Astrocyte (in vitro differentiated cells and primary cell): ENCODE data around the gene ANGEL1. TPM values are rescaled to one million over a fixed set of nuclear protein-coding genes. Genes with fewer than 3 reads are reported as not detected.

Experiments
- DNase-seq: peaks from one replicate; pipeline ENCODE4 v3.0.0-alpha.2; 2010; ENCODE audit warnings: low read depth
- FAIRE-seq: peaks from 2 replicates; lab custom pipeline; 2011; peaks lifted over from hg19 to GRCh38; lab: Jason Lieb, UNC
- H2AFZ ChIP-seq: 2 replicates; pipeline ENCODE4 v1.6.0; 2012; ENCODE audit warnings: low read depth, low read length, inconsistent platforms
- H3K27ac ChIP-seq: 2 replicates; pipeline ENCODE4 v1.5.1; 2011; ENCODE audit warnings: low read depth, low read length, inconsistent platforms
- H3K27me3 ChIP-seq: 2 replicates; pipeline ENCODE4 v1.6.0; 2011; ENCODE audit warnings: low read length, inconsistent platforms; ENCODE audit not compliant: insufficient read depth
- H3K36me3 ChIP-seq: 2 replicates; pipeline ENCODE4 v1.5.1; 2011; ENCODE audit warnings: low read length, inconsistent platforms; ENCODE audit not compliant: insufficient read depth
- H3K4me1 ChIP-seq: 2 replicates; pipeline ENCODE4 v1.5.1; 2011; ENCODE audit warnings: low read length, inconsistent platforms; ENCODE audit not compliant: insufficient read depth
- H3K4me2 ChIP-seq: 2 replicates; pipeline ENCODE4 v1.6.0; 2012; ENCODE audit warnings: low read length, inconsistent platforms
- H3K4me3 ChIP-seq: 2 replicates; pipeline ENCODE4 v1.5.1; 2011; ENCODE audit warnings: low read depth, mild to moderate bottlenecking, low read length, inconsistent platforms; ENCODE audit not compliant: insufficient read depth
- H3K79me2 ChIP-seq: 2 replicates; pipeline ENCODE4 v1.6.0; 2012; ENCODE audit warnings: mild to moderate bottlenecking, low read length, inconsistent platforms; ENCODE audit not compliant: insufficient read depth
- H3K9ac ChIP-seq: 2 replicates; pipeline ENCODE4 v1.6.0; 2012; ENCODE audit warnings: mild to moderate bottlenecking, low read length, inconsistent platforms
- H3K9me3 ChIP-seq: 2 replicates; pipeline ENCODE4 v1.5.1; 2012; ENCODE audit warnings: low read depth, mild to moderate bottlenecking, low read length, inconsistent platforms; ENCODE audit not compliant: insufficient read depth
- H4K20me1 ChIP-seq: 2 replicates; pipeline ENCODE4 v1.6.0; 2012; ENCODE audit warnings: low read length, inconsistent platforms; ENCODE audit not compliant: insufficient read depth
- H3K27ac Mint-ChIP-seq: one replicate; pipeline ENCODE4 v1.8.0; 2021; ENCODE audit warnings: mild to moderate bottlenecking, mixed read lengths; ENCODE audit not compliant: unreplicated experiment
- H3K27me3 Mint-ChIP-seq: one replicate; pipeline ENCODE4 v1.8.0; 2021; ENCODE audit warnings: low read depth, mixed read lengths; ENCODE audit not compliant: unreplicated experiment
- H3K36me3 Mint-ChIP-seq: one replicate; pipeline ENCODE4 v1.8.0; 2021; ENCODE audit warnings: low read depth, mixed read lengths; ENCODE audit not compliant: unreplicated experiment
- H3K4me1 Mint-ChIP-seq: one replicate; pipeline ENCODE4 v1.8.0; 2021; ENCODE audit warnings: low read depth, mixed read lengths; ENCODE audit not compliant: unreplicated experiment
- H3K4me3 Mint-ChIP-seq: one replicate; pipeline ENCODE4 v1.8.0; 2021; ENCODE audit warnings: mild to moderate bottlenecking, moderate library complexity, mixed read lengths; ENCODE audit not compliant: unreplicated experiment
- H3K9me3 Mint-ChIP-seq: one replicate; pipeline ENCODE4 v1.8.0; 2021; ENCODE audit warnings: mild to moderate bottlenecking, mixed read lengths; ENCODE audit not compliant: unreplicated experiment
- EZH2 ChIP-seq: IDR thresholded peaks from 2 replicates; pipeline ENCODE4 v1.6.1; 2012; ENCODE audit warnings: mild to moderate bottlenecking, low read length, inconsistent platforms; ENCODE audit not compliant: insufficient read depth
- total RNA-seq: library from RNA; stranded (reverse); gene quantifications from 2 replicates; pipeline ENCODE4 v1.2.1, GENCODE V29; 2021
- TF ChIP-seq, protein P1 (sequence below): IDR thresholded peaks from 2 replicates; pipeline ENCODE4 v1.5.1; 2011; ENCODE audit warnings: low read depth, mild to moderate bottlenecking, inconsistent platforms, low read length, moderate library complexity; ENCODE audit not compliant: insufficient read depth

ANGEL1 gene
- total RNA-seq, 1 donor from 2014 or later: 12.7 TPM

DNA sequence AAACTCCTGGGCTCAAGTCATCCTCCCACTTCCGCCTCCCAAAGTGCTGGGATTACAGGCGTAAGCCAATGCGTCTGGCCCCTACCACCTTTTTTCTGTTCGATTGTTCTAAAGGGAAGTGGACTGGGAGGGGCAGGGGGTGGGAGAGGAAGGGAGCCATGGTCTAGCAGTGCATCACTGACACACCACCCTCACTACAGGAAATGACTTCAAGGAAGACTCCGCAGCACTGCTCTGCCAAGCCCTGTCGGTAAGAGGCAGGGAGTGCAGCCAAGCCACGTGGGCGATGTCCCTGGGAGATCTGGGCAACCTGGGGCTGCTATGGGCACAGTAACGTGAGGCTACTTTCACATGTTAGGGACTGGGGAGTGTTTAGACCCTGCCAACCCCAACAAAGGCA is 31.5 kb upstream of the ANGEL1 start:
- H3K9me3 ChIP-seq: no peaks in the 10 kb centered on the region
- Mint-ChIP-seq H3K9me3 (no peaks in the 10 kb centered on the region), H3K4me1 (no peaks in the 10 kb centered on the region), H3K4me3 (no peak overlapping the region), H3K27me3 (peaks cover 10% of the 10 kb centered on the region), H3K27ac (no peak overlapping the region), H3K36me3 (no peaks in the 10 kb centered on the region)
- FAIRE-seq: no peak
- H4K20me1 ChIP-seq: no peaks in the 10 kb centered on the region
- H3K36me3 ChIP-seq: no peaks in the 10 kb centered on the region
- H3K27ac ChIP-seq: no peak overlapping the region
- no peak overlapping the region for H3K4me3 ChIP-seq
- peaks cover 2% of the 10 kb centered on the region for H3K27me3 ChIP-seq
- H3K79me2 ChIP-seq: no peaks in the 10 kb centered on the region
- peak overlapping the region; percentile 63 for H2AFZ ChIP-seq
- H3K4me1 ChIP-seq: no peaks in the 10 kb centered on the region
- H3K9ac ChIP-seq: no peak overlapping the region
- no peak overlapping the region for H3K4me2 ChIP-seq
- no peak for TF ChIP-seq EZH2
- TF ChIP-seq, protein P1, sequence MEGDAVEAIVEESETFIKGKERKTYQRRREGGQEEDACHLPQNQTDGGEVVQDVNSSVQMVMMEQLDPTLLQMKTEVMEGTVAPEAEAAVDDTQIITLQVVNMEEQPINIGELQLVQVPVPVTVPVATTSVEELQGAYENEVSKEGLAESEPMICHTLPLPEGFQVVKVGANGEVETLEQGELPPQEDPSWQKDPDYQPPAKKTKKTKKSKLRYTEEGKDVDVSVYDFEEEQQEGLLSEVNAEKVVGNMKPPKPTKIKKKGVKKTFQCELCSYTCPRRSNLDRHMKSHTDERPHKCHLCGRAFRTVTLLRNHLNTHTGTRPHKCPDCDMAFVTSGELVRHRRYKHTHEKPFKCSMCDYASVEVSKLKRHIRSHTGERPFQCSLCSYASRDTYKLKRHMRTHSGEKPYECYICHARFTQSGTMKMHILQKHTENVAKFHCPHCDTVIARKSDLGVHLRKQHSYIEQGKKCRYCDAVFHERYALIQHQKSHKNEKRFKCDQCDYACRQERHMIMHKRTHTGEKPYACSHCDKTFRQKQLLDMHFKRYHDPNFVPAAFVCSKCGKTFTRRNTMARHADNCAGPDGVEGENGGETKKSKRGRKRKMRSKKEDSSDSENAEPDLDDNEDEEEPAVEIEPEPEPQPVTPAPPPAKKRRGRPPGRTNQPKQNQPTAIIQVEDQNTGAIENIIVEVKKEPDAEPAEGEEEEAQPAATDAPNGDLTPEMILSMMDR: no peak
- DNase-seq: peak; percentile 29

DNA sequence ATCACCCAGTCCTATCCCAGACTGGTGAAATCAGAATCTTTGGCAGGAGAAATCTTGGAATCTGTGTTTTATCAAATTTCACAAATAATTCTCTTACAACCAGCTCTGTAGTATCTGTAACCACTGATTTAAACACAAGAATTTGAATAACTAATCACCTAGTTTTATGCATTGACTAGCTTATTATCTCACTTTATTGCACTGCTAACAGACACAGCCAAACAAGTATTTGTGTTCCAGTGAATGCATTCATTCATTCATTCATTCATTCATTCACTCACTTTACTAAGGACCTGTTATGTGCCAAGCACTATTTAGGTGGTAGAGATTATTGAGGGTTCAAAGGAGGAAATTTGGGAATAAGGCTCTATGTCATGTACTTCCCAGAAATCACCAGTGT is 29.7 kb upstream of the ANGEL1 start:
- Mint-ChIP-seq H3K4me1 (no peaks in the 10 kb centered on the region), H3K27ac (no peak overlapping the region), H3K4me3 (no peak overlapping the region), H3K27me3 (peaks cover 11% of the 10 kb centered on the region), H3K9me3 (no peaks in the 10 kb centered on the region), H3K36me3 (no peaks in the 10 kb centered on the region)
- no peak for DNase-seq
- Histone ChIP-seq H3K36me3 (no peaks in the 10 kb centered on the region), H3K27ac (no peak overlapping the region), H3K4me3 (no peak overlapping the region), H3K9me3 (no peaks in the 10 kb centered on the region), H3K27me3 (peaks cover 2% of the 10 kb centered on the region), H3K4me1 (no peaks in the 10 kb centered on the region), H3K9ac (no peak overlapping the region), H2AFZ (no peak overlapping the region), H3K79me2 (no peaks in the 10 kb centered on the region), H3K4me2 (no peak overlapping the region), H4K20me1 (no peaks in the 10 kb centered on the region)
- TF ChIP-seq, protein P1: no peak
- no peak for TF ChIP-seq EZH2
- no peak for FAIRE-seq

DNA sequence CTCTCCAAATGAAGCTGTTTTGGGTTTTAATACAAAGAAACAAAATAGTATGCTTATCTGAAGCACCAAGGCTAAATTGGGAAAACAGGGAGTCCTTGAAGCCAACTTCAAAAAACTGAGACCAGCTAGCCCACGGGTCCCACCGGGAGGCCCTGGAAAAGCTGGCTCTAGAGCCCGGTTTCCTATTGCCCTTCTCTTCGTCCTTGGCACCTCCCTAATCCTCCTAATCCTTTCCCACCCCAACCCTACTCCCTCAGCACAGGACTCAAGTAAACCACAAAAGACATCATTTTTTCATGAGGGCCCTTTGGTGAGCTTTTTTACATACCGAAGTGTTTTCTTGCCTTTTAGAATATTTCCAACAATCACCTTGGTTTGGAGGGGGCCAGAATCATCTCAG is 24.8 kb upstream of the ANGEL1 start:
- Mint-ChIP-seq H3K27me3 (peaks cover 9% of the 10 kb centered on the region), H3K36me3 (no peaks in the 10 kb centered on the region), H3K27ac (no peak overlapping the region), H3K4me1 (no peaks in the 10 kb centered on the region), H3K9me3 (no peaks in the 10 kb centered on the region), H3K4me3 (no peak overlapping the region)
- FAIRE-seq (no peak), DNase-seq (no peak)
- Histone ChIP-seq H3K9ac (no peak overlapping the region), H3K4me3 (no peak overlapping the region), H3K4me1 (no peaks in the 10 kb centered on the region), H3K79me2 (no peaks in the 10 kb centered on the region), H4K20me1 (no peaks in the 10 kb centered on the region), H3K27ac (no peak overlapping the region), H3K9me3 (no peaks in the 10 kb centered on the region), H3K4me2 (no peak overlapping the region), H3K27me3 (peaks cover 8% of the 10 kb centered on the region), H2AFZ (no peak overlapping the region), H3K36me3 (no peaks in the 10 kb centered on the region)
- no peak for TF ChIP-seq EZH2
- TF ChIP-seq, protein P1: no peak
